Neuron (in vitro differentiated cells): ENCODE results near the gene AKAP8L.

Experiments
- H2AFZ ChIP-seq: one replicate; pipeline ENCODE4 v1.6.1; 2013; ENCODE audit warnings: low read depth, mild to moderate bottlenecking, inconsistent platforms, low read length, moderate library complexity
- H3K27me3 ChIP-seq: one replicate; pipeline ENCODE4 v1.6.1; 2013; ENCODE audit warnings: low read length; ENCODE audit not compliant: insufficient read depth
- H3K36me3 ChIP-seq: one replicate; pipeline ENCODE4 v1.6.1; 2013; ENCODE audit warnings: low read length; ENCODE audit not compliant: insufficient read depth
- H3K4me1 ChIP-seq: one replicate; pipeline ENCODE4 v1.6.1; 2013; ENCODE audit warnings: low read length; ENCODE audit not compliant: insufficient read depth
- H3K4me3 ChIP-seq: 2 replicates; pipeline ENCODE4 v1.5.1; 2013; ENCODE audit warnings: mild to moderate bottlenecking, low read length, moderate library complexity
- H3K9me3 ChIP-seq: one replicate; pipeline ENCODE4 v1.6.1; 2013; ENCODE audit warnings: low read length

Gene AKAP8L

GRCh38 chr19:15444505-15445226, 25.9 kb upstream of the AKAP8L start:
- Histone ChIP-seq H3K4me3 (no peak overlapping the region), H3K36me3 (peaks cover 10% of the 10 kb centered on the region), H3K27me3 (no peaks in the 10 kb centered on the region), H3K4me1 (peaks cover 8% of the 10 kb centered on the region), H3K9me3 (no peaks in the 10 kb centered on the region), H2AFZ (no peak overlapping the region)

DNA sequence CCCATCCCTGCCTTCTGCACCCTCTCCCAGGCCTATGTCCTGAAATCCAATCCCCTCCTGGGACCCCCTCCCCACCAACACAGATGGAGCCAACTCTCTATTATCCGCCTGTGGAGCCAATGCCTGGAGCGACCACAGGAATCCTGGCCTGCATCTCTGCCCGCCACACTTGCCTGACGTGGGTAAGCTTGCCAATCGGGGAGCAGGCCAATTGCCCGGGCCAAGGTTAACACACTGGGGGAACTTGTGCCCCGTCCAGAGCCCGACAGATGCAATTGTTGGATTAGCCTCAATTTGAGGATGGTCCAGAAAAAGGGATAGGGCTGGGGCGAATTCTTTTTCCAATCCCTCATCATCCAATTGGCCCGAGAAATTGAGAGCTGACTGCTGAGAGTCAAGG, 25.1 kb upstream of the AKAP8L start:
- Histone ChIP-seq H3K36me3 (peaks cover 14% of the 10 kb centered on the region), H3K27me3 (no peaks in the 10 kb centered on the region), H3K9me3 (no peaks in the 10 kb centered on the region), H2AFZ (no peak overlapping the region), H3K4me3 (no peak overlapping the region), H3K4me1 (peaks cover 6% of the 10 kb centered on the region)

DNA sequence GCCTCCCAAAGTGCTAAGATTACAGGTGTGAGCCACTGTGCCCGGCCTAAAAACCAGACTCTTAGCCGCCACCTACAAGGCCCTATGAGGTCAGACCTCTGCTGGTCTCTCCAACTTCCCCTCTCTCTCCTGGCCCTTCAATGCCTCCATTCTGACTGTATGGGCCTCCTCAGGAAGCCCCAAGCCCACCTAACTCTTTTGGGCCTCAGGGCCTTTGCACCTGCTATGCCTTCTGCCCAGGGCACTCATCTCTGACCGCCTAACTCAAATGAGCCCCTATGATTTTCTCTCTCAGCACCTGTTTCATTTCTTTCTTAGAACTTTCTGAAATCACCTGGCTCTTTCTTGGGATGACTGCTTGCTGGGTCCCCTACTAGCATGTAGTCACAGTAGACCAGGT, 24.5 kb upstream of the AKAP8L start:
- Histone ChIP-seq H3K27me3 (no peaks in the 10 kb centered on the region), H3K36me3 (peaks cover 15% of the 10 kb centered on the region), H3K4me1 (peaks cover 1% of the 10 kb centered on the region), H3K4me3 (no peak overlapping the region), H3K9me3 (no peaks in the 10 kb centered on the region), H2AFZ (no peak overlapping the region)

DNA sequence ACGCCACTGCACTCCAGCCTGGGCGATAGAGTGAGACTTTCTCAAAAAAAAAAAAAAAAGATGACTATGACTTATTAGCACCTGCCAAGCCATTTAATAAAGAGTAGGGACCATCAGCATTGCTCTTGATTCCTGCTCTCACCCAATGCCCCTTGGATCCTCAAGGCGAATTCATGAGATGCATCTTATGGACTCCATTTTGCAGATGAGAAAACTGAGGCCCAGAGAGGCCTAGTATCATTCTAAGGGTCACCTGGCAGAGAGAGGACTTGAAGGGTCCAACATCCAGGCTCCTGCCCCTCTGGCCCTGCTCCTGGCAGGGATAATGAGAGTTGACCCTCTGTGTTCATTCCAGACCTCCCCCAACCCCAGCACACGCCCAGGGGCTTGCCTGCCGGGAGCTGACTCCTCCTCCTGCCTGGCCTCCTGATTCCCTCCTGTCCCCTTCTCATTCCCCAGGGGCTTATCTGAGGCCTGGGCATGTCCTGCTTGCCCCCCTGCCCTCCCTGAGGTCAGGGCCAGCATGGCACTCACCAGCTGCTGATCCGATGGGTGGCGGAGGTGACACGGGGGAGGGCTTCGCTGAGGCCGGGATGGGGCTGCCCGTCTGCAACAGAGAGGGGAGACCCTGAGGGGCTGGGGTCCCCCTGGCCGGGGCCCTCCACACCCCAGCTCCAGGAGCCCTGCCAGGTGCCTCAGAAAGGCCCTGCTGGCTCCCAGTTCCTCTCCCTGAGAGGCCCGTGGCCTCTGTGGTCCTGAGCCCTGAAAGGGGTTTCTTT, 23.5 kb upstream of the AKAP8L start:
- H3K9me3 ChIP-seq, result no peaks in the 10 kb centered on the region
- H3K27me3 ChIP-seq, result no peaks in the 10 kb centered on the region
- H3K4me1 ChIP-seq, result no peaks in the 10 kb centered on the region
- H3K4me3 ChIP-seq, result no peak overlapping the region
- H2AFZ ChIP-seq, result no peak overlapping the region
- peaks cover 13% of the 10 kb centered on the region for H3K36me3 ChIP-seq

DNA sequence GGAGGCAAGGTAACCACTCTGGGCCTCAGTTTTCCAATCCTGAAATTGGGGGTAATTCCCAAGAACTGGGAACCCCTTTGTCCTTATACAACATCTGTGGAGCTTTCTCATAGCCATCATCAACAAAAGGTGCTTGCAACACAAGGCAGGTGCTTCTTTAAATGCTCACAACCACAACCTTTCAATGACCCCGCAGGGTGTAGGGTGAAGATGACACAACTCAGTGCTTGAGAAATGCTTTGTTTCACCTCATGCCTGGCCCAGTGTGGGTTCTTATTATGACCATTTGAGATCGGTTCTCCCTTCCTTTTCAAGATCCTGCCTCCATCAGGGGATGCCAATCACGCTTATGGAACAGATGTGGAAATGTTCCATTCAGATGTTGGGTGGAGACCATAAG, 22.5 kb upstream of the AKAP8L start:
- Histone ChIP-seq H3K4me1 (no peaks in the 10 kb centered on the region), H3K36me3 (peaks cover 8% of the 10 kb centered on the region), H3K4me3 (no peak overlapping the region), H3K27me3 (no peaks in the 10 kb centered on the region), H2AFZ (no peak overlapping the region), H3K9me3 (no peaks in the 10 kb centered on the region)

DNA sequence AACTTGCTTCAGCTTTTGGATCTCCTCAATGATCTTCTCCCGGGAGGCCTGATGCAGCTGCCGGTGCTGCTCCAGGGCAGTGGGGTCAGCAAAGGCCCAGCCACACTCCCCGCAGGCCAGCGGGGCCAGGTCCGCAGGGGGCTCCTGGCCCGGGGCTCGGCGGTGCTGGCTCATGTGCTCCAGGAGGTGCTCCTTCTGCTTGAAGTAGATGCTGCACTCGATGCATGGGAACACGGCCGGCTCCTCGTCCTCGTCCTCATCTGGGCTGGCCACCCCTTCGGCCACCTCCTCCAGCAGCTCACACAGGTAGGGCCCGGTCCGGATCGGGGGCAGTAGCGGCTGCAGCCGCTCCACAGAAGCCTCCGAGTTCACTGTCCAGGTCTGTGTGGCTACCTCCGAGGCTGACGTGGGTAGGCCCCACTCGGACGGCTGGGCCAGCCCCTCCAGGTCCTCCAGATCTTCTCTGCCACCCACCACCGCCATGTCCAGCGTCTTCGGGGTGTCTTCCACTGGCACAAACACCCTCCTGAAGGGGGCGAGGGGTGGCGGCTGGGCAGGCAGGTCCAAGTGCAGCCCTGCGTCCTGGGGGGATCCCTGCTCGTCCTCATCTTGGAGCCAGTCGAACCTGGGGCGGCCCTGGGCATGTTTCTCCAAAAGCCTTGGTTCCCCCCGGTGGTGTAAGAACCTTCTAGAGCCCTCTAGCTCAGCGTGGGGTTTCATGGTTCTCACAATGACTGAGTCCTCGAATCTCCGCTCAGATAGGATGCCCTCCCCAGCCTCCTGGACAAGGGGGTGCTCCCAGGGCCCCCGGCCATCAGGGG, 21.2 kb upstream of the AKAP8L start:
- H2AFZ ChIP-seq, result no peak overlapping the region
- peaks cover 8% of the 10 kb centered on the region for H3K36me3 ChIP-seq
- H3K4me3 ChIP-seq, result no peak overlapping the region
- H3K4me1 ChIP-seq, result no peaks in the 10 kb centered on the region
- no peaks in the 10 kb centered on the region for H3K9me3 ChIP-seq
- H3K27me3 ChIP-seq, result no peaks in the 10 kb centered on the region

GRCh38 chr19:15439078-15439799, 20.5 kb upstream of the AKAP8L start:
- Histone ChIP-seq H3K36me3 (peaks cover 8% of the 10 kb centered on the region), H3K4me3 (no peak overlapping the region), H2AFZ (no peak overlapping the region), H3K4me1 (no peaks in the 10 kb centered on the region), H3K9me3 (no peaks in the 10 kb centered on the region), H3K27me3 (no peaks in the 10 kb centered on the region)

GRCh38 chr19:15438577-15438976, 19.8 kb upstream of the AKAP8L start:
- no peak overlapping the region for H3K4me3 ChIP-seq
- H3K4me1 ChIP-seq, result no peaks in the 10 kb centered on the region
- peaks cover 8% of the 10 kb centered on the region for H3K36me3 ChIP-seq
- no peak overlapping the region for H2AFZ ChIP-seq
- H3K27me3 ChIP-seq, result no peaks in the 10 kb centered on the region
- H3K9me3 ChIP-seq, result no peaks in the 10 kb centered on the region

DNA sequence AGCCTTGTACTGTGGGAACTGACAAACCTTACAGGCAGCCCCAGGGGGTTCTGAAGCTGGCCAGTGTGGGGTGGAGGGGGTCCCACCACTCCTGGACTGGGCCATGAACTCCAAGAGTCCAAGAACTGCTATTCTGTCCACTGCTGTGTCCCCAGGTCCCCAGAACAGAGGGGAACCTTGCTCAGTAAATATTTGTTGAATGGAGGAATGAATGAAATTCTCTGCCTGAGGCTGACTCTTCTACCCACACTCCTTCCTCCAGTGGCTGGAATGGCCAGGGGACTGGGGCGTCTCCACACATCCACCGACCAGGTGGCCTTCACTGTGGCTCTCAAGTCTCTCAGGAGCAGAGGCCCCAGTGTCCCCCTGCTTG, 19.3 kb upstream of the AKAP8L start:
- Histone ChIP-seq H3K36me3 (peaks cover 8% of the 10 kb centered on the region), H3K4me3 (no peak overlapping the region), H3K9me3 (no peaks in the 10 kb centered on the region), H3K27me3 (no peaks in the 10 kb centered on the region), H2AFZ (no peak overlapping the region), H3K4me1 (no peaks in the 10 kb centered on the region)

DNA sequence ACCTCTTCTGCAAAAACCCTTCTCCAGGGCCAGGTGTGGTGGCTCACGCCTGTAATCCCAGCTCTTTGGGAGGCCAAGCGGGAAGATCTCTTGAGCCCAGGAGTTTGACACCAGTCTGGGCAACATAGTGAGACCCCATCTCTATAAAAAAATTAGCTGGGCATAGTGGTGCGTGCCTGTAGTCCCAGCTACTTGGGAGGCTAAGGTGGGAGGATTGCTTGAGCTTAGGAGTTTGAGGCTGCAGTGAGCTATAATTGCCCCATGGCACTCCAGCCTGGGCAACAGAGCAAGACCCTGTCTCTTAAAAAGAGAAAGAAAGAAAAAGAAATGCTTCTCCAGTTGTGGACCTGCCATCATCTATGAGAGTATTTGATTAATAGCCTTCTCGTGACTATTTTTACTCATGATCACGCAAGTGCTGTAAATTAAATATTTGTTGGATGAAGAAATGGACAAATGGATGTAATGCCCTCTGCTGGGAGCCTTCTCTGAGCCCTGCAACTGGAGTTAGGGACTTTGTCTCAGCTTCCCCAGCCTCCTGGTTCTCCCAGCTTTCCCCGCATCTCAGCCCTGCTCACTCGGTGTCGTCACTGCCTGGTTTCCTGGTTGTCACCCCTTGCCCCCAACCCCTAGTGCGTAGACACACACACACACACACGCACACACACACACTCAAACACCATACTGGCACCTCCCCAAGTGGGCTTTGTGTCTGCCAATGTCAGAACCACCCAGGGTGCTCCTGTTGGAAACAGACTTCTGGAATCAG, 18.8 kb upstream of the AKAP8L start:
- Histone ChIP-seq H3K4me3 (no peak overlapping the region), H3K36me3 (peaks cover 8% of the 10 kb centered on the region), H3K9me3 (no peaks in the 10 kb centered on the region), H3K27me3 (no peaks in the 10 kb centered on the region), H2AFZ (no peak overlapping the region), H3K4me1 (no peaks in the 10 kb centered on the region)

- H3K9me3 ChIP-seq, result no peaks in the 10 kb centered on the region
- no peak overlapping the region for H3K4me3 ChIP-seq
- H3K36me3 ChIP-seq, result peaks cover 8% of the 10 kb centered on the region
- no peak overlapping the region for H2AFZ ChIP-seq
- H3K27me3 ChIP-seq, result no peaks in the 10 kb centered on the region
- peaks cover under 1% of the 10 kb centered on the region for H3K4me1 ChIP-seq
Observed at GRCh38 chr19:15436826-15437110, 18.0 kb upstream of the AKAP8L start.

- H2AFZ ChIP-seq, result no peak overlapping the region
- H3K4me1 ChIP-seq, result peaks cover 6% of the 10 kb centered on the region
- no peaks in the 10 kb centered on the region for H3K9me3 ChIP-seq
- peaks cover 8% of the 10 kb centered on the region for H3K36me3 ChIP-seq
- no peak overlapping the region for H3K4me3 ChIP-seq
- H3K27me3 ChIP-seq, result no peaks in the 10 kb centered on the region
Observed at GRCh38 chr19:15436012-15436825, 17.4 kb upstream of the AKAP8L start.
